ENCODE results near the gene COL3A1. TPM values are rescaled to one million over a fixed set of nuclear protein-coding genes. Genes with fewer than 3 reads are reported as not detected.
A peak's percentile ranks its signal among the peaks of the same experiment; 100 is the strongest.

Gene COL3A1
- 123 TPM for total RNA-seq

GRCh38 chr2:188974164-188974563 lies at the start of gene COL3A1:
COL3A1 (plus strand) TSS chr2:188974373; CDS start chr2:188974490, 117 bp downstream.
- H3K4me1 ChIP-seq, result peaks cover 8% of the 10 kb centered on the region
- no peaks in the 10 kb centered on the region for H3K9me3 ChIP-seq
- TF ChIP-seq POLR2A (IDR thresholded peaks at IDR 0.05), result peak in 1 of 2 donors; percentile 11
- TF ChIP-seq CTCF (IDR thresholded peaks at IDR 0.05), result no peak
- peak; percentile 9 to 13 for TF ChIP-seq POLR2AphosphoS5 (IDR thresholded peaks at IDR 0.05; ENCODE audit: insufficient read depth in 1 of 2, low read depth in 1 of 2)
- H3K4me3 ChIP-seq, result peak within 1 kb of the TSS; percentile 37 to 55
- H3K27ac ChIP-seq, result peak within 1 kb of the TSS; percentile 91
- H3K36me3 ChIP-seq, result no peaks in the 10 kb centered on the region
- intact Hi-C loops (cut with DNase I), result no loop called here
- DNase-seq (ENCODE audit: extremely low spot score in 2 of 2), result no peak
- H3K27me3 ChIP-seq, result no peaks in the 10 kb centered on the region

DNA sequence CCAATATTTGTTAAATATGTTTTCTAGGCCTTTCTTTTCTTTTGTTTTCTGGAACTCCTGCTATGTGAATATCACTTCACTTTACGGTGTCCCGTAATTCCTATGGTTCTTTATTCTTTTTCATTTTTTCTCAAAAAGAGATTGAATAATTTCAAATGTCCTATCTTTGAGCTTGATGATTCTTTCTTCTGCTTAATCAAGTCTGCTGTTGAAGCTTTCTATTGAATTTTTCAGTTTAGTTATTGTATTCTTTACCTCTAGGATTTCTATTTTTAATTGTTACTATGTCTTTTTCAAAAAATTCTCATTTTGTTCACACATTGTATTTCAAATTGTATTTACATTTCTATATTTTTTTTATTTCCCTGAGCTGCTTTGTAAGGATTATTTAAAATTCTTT lies 45.5 kb upstream of the COL3A1 start:
- DNase-seq (ENCODE audit: extremely low spot score in 2 of 2), result no peak
- Histone ChIP-seq H3K9me3 (no peaks in the 10 kb centered on the region), H3K4me1 (no peaks in the 10 kb centered on the region), H3K27ac (no peak overlapping the region), H3K36me3 (no peaks in the 10 kb centered on the region), H3K27me3 (no peaks in the 10 kb centered on the region), H3K4me3 (no peak overlapping the region)
- intact Hi-C loops (cut with DNase I), result no loop called here
- TF ChIP-seq CTCF (IDR thresholded peaks at IDR 0.05) (no peak), POLR2AphosphoS5 (IDR thresholded peaks at IDR 0.05; ENCODE audit: insufficient read depth in 1 of 2, low read depth in 1 of 2) (no peak), POLR2A (IDR thresholded peaks at IDR 0.05) (no peak)

DNA sequence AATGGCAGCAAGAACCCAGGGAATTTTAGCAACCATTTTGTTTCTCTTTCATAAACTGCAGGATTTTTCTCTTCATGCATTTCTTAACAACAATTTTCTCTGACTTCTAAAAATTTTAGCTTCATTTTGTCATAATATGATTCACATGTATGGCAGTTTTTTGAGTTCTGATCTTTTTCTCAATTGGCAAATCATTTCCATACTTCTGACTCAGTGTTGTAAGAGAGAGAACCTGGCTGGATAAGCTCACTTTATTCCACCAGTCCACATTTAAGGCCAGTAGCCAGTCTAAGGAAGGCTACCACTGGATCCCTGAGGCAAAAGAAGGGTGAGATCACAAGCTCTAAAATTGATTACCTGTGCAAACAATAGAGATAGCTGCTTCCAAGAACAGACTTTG lies 42.8 kb upstream of the COL3A1 start:
- H3K4me3 ChIP-seq, result no peak overlapping the region
- H3K27ac ChIP-seq, result no peak overlapping the region
- TF ChIP-seq CTCF (IDR thresholded peaks at IDR 0.05) (no peak), POLR2AphosphoS5 (IDR thresholded peaks at IDR 0.05; ENCODE audit: insufficient read depth in 1 of 2, low read depth in 1 of 2) (no peak), POLR2A (IDR thresholded peaks at IDR 0.05) (no peak)
- intact Hi-C loops (cut with DNase I), result no loop called here
- no peaks in the 10 kb centered on the region for H3K9me3 ChIP-seq
- H3K4me1 ChIP-seq, result no peaks in the 10 kb centered on the region
- H3K27me3 ChIP-seq, result no peaks in the 10 kb centered on the region
- no peak for DNase-seq (ENCODE audit: extremely low spot score in 2 of 2)
- no peaks in the 10 kb centered on the region for H3K36me3 ChIP-seq

DNA sequence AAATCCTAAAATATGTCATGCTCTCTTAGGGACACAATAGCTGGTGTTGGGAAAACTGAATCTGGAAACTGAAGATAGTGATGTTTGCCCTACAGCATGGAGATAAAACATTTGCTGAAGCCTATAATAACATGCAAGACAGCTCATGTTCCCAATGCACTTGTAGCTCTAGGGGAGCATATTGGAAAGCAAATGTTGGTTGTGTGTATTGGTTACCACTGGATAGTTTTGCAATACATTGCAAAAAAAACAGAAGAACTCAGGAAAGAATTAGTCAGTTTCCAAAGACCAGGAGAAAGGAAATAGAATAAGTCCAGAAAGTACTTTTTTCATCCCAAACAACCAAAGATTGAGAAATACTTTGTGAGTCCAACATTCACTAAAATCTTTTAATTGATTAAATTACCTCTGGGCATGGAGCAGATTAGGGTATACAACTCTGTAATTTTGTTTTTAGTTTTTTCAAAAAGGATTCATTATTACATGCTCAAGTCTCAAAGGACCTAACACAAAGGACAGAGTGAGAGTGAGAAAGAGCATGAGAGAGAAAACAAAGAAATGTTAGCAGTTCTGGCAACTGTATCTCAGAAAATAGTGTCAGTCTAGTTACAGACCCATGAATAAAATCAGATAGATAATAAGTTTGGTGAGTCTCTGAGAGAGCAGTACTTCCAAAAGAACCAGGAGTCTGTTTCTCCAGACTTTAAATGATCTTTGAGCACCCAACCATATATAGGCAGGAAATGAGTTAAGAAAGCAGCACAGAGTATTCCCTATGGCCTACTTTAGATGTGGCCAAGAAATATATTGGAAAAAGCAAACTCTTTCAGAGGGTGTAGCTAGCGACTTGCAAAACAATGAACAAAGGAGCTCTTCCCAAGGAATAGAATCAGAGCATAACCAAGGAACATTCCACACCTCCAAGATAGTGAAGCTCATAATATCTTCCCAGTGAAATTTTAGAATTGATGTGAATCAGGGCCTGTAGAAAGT lies 36.6 kb upstream of the COL3A1 start:
- Histone ChIP-seq H3K27ac (peak overlapping the region; percentile 48), H3K27me3 (no peaks in the 10 kb centered on the region), H3K4me1 (no peaks in the 10 kb centered on the region), H3K36me3 (no peaks in the 10 kb centered on the region), H3K9me3 (no peaks in the 10 kb centered on the region), H3K4me3 (no peak overlapping the region)
- no peak for DNase-seq (ENCODE audit: extremely low spot score in 2 of 2)
- TF ChIP-seq CTCF (IDR thresholded peaks at IDR 0.05), result no peak
- TF ChIP-seq POLR2A (IDR thresholded peaks at IDR 0.05), result no peak
- peak; percentile 12 to 62 for TF ChIP-seq POLR2AphosphoS5 (IDR thresholded peaks at IDR 0.05; ENCODE audit: insufficient read depth in 1 of 2, low read depth in 1 of 2)
- intact Hi-C loops (cut with DNase I), result no loop called here

DNA sequence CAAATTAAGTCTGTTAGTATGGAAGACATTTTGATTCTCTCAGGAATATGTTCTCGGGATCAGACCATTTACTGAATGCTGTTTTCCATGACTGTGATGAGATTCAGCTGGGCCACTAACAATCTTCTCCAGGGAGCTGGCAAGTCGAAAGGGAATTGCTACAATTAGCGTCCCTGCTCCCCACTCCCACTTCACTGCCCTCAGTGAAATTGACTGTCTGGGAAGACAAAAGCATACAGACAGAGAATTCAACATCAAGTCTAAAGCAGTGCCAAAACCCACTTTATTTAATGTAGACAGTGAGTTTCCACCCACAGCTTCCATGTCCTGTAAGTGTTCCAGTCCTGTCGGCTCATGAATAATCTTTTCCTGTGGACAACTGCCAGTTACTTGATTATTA lies 34.0 kb upstream of the COL3A1 start:
- intact Hi-C loops (cut with DNase I), result no loop called here

More for the DNA sequence above, 34.0 kb upstream of the COL3A1 start:
- DNase-seq (ENCODE audit: extremely low spot score in 2 of 2), result no peak
- H3K4me3 ChIP-seq, result peak overlapping the region in 1 of 2 donors; percentile 1
- peak overlapping the region; percentile 48 for H3K27ac ChIP-seq
- TF ChIP-seq POLR2AphosphoS5 (IDR thresholded peaks at IDR 0.05; ENCODE audit: insufficient read depth in 1 of 2, low read depth in 1 of 2) (no peak), POLR2A (IDR thresholded peaks at IDR 0.05) (no peak), CTCF (IDR thresholded peaks at IDR 0.05) (no peak)
- no peaks in the 10 kb centered on the region for H3K9me3 ChIP-seq
- no peaks in the 10 kb centered on the region for H3K27me3 ChIP-seq
- no peaks in the 10 kb centered on the region for H3K4me1 ChIP-seq
- no peaks in the 10 kb centered on the region for H3K36me3 ChIP-seq

Measured in vagina (tissue), 2 donors.